Ammon's horn (tissue), 1 donor: ENCODE data around the gene KMT2C.

Source experiments
- DNase-seq: peaks from one replicate; pipeline ENCODE4 v3.0.0-alpha.2; 2016; ENCODE audit warnings: low spot score

KMT2C gene

DNA sequence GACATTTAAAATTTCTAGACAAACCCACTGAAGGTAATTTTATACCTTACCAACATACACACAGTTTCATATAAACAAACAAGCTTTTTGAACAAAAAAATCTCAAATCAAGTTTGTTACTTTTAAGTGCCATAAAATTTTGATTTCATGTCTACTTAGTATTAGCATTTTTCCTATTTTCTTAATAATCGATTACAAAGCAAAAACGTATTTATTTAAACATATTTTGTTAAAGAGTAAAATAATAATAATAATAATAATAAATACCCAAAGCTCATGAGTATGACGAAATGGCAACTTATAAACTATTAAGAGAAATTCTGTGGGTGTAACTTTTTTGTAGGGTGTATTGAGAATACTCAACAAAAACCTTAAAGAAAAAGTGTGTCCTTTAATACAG, 232.7 kb downstream of the KMT2C start:
- no peak for DNase-seq

- DNase-seq, result no peak
Measured at GRCh38 chr7:152202056-152202455, 233.7 kb downstream of the KMT2C start.

DNA sequence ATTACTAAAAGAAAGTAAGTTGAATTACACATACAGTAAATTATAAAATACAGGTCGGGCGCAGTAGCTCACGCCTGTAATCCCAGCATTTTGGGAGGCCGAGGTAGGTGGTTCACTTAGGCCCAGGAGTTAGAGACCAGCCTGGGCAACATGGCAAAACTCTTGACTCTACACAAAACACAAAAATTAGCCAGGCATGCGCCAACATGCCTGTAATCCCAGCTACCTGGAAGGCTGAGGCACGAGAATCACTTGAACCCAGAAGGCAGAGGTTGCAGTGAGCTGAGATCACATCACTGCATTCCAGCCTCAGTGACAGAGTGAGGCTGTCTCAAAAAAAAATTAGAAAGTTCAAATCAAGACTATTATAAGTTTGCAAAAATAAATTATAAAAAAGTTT, 235.4 kb downstream of the KMT2C start:
- no peak for DNase-seq

- DNase-seq, result no peak
Measured at GRCh38 chr7:152196391-152196790, 239.4 kb downstream of the KMT2C start.

- no peak for DNase-seq
Measured at GRCh38 chr7:152193880-152194279, 241.9 kb downstream of the KMT2C start.

DNA sequence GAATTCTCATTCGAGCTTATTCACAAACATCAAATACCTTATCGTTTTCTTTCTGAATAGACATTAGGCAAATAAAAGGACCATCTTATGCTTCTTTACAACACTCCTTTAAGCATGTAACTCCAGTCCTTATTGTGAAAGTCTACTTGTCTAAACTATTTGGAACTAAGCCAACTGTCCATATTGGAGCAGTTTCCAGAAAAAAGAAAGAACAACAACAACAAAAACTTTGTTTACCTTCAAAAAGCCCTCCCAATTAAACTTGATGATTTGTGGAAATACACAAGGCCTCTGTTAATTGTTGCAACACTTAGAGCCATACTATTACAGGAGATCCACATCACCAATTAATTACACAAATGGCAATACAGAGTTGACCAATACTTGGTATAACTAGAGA, 246.7 kb downstream of the KMT2C start:
- no peak for DNase-seq

- DNase-seq, result no peak
Measured at GRCh38 chr7:152185558-152185957, 250.2 kb downstream of the KMT2C start.

DNA sequence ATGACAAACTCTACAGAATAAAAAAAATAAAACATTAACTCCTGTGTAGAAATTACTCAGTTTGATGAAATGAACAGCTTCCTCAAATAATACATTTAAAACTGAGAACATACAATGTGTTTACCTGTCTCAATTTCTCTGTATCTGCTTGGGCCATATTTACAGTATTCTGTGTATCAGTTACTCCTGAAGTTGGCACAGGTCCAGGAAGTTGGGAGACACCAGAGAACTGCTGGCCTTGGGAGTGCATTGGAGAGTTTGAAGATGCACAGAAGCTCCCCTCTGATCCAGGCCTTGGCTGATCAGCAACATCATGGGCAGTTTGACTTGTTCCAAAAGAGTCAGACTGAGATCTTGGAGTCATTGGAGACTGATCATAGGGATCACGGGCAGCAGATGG, 255.2 kb downstream of the KMT2C start:
- DNase-seq, result no peak

- no peak for DNase-seq
Measured at GRCh38 chr7:152180048-152180447, 255.8 kb downstream of the KMT2C start.

DNA sequence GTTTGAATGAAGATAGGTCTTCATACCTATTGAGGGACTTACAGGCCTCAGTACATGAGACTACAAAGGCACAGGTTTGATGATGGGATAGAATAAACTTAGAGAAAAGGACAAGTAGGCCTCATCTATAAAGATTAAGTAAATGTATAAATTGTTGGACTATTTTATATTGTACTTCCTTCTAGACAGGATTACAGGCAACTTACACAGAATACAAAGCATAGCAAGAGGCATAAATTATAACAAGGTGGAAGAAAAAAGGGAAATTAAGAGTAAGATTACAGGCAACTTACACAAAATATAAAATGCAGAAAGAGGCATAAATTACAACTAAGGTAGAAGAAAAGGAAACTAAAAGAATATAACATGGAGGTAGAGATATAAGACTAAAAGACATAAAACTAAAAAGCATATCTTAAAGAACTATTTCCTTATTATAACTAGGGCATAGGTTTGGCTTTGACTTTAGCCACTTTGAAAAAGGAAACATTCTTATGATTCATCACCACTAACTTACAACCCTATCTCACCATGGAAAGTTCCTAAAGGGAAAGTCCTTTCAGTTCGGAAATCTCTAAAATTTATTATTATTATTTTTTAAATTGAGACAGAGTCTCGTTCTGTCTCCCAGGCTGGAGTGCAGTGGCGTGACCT, 257.3 kb downstream of the KMT2C start:
- DNase-seq, result no peak

GRCh38 chr7:152177681-152178404, 258.0 kb downstream of the KMT2C start:
- DNase-seq, result no peak

DNA sequence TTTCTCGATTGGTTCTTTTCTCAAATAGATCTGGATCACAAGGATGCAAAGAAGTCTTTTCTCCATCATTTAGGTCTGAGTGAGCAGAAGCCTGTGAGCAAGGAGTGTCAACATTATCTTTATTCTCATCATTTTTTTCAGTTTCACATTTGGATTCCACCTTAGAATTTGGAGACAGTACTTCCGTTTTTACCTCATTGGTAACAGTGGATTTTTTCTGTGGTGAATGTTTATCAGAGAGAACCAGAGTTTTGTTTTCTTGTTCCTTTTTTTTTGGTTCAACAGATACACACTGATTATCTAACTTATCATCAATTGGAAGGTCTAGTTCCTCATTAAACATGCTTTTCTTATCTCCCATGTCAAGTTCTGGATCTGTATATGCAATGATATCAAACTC, 259.0 kb downstream of the KMT2C start:
- no peak for DNase-seq

GRCh38 chr7:152173372-152174070, 262.3 kb downstream of the KMT2C start:
- DNase-seq, result no peak

DNA sequence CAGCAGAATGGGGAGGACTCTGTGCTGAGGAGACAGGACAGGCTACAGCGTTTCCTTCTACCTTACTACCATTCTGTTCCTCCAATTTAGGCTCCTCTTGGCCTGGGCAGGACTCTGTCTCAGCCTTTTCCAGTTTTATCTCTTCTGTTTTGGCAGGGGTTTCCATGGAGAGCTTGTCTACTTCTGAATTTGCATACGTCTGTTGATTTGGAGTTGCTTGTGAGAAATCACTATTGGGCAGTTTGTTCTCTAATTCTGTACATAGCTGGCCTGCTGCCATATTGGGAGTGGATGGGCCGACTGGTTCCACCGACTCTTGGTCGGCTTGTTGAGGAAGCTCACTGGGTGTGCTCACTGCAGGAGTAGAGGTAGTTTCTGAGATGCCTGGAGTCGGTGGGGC, 273.5 kb downstream of the KMT2C start:
- DNase-seq, result no peak

DNA sequence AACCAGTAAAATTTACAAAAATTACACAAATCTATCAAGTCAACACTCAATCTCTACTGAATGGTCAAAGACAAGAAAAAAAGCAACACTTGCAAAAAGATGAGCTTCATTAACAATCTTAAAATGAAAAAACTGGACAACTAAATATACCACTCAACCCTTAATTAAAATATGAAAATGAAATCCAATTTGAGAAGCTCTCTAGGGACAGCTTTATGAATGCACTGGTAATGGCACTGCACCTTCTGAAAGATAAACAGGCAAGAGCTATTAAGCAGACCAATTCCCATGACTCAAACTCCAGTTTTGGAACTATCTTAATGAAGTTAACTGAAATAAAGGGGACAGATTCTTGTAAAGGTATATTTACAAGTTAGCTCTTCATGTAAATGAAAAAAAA, 274.6 kb downstream of the KMT2C start:
- no peak for DNase-seq

- no peak for DNase-seq
Measured at GRCh38 chr7:152158801-152159587, 276.8 kb downstream of the KMT2C start.

DNA sequence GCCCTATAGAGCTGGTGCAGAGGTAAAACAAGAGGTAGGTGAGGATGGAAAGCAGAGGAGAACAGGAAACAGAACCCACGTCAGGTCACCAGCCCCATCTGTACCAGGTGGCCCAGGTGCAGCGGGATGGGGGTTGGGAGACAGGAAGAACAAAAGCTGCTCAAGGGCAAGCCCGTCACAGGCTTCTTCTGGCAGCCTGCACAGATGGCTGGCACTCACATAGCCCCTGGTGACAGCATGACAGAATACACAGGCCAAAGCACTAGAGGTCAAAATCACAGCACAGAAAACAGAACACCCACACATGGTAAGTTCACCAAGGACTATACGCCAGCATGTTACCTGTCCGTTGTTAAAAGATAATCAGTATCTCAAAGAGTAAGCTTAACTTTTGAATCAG, 283.5 kb downstream of the KMT2C start:
- DNase-seq, result no peak

DNA sequence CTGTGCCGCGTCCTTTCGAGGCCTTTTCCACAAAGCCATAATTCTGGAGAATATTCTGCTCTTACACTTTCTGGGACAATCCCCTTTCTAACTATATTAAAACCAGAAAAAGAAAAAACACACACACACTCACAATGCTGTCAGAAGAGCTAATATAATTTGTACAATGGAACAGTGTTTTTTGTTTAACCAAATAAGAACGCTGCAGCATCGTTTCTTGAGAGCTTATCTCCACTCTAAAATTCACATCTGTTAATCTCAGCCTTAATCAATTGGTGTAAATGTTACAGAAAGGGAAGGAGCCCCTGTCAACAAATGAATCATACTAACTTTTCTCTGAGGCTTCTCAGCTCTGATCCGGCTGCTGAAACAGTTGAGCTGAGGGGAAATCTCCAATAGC, 286.4 kb downstream of the KMT2C start:
- no peak for DNase-seq

GRCh38 chr7:152148706-152149105, 287.1 kb downstream of the KMT2C start:
- DNase-seq, result no peak

GRCh38 chr7:152145853-152146466, 289.8 kb downstream of the KMT2C start:
- DNase-seq, result peak; percentile 66

GRCh38 chr7:152144557-152145245, 291.1 kb downstream of the KMT2C start:
- no peak for DNase-seq
